A673 (cell line): ENCODE data around the gene ARHGAP6.

Source experiments
- CTCF ChIP-seq: fragments of 300-800, 200-600 bp; sonication (generic); conservative IDR thresholded peaks from 2 replicates; pipeline ENCODE4 v1.5.1; 2017; ENCODE audit warnings: low read depth, mild to moderate bottlenecking, antibody characterized with exemption, low read length, moderate library complexity, mixed read lengths
- EZH2 ChIP-seq: fragments of 200-600 bp; sonication (generic); IDR thresholded peaks from 2 replicates; pipeline ENCODE4 v1.6.1; 2017; ENCODE audit warnings: borderline replicate concordance, low read depth, mild to moderate bottlenecking, mixed read lengths, antibody characterized with exemption, low read length; ENCODE audit not compliant: poor library complexity, severe bottlenecking

GRCh38 chrX:11395859-11396258 lies 269.9 kb downstream of the ARHGAP6 start:
- TF ChIP-seq CTCF: no peak
- TF ChIP-seq EZH2: no peak
